Measurements from ENCODE around the gene CHIT1. TPM values are rescaled to one million over a fixed set of nuclear protein-coding genes. Genes with fewer than 3 reads are reported as not detected.
A peak's percentile ranks its signal among the peaks of the same experiment; 100 is the strongest.

Gene CHIT1
- total RNA-seq, 1 experiment from 2014 or later, result not detected

DNA sequence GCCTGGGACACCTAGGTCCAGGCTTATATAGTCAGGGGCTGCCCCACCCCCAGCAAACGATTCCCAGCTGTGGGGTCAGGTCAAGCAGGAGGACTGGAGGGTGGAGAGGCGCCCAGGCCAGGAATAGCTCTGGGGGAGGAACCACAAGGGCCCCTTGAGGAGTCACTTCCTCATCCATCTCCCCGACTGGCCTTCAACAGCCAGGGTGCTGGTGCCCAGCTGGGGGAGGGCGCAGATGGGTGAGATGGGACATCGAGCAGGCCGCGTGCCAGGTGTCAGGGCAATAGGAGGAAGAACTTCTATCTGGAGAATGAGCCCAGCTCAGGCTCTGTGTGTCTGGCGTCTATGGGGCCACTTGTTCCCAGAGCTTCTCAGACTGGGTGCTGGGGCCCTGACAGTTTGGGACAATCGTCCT is 53.6 kb downstream of the CHIT1 start:
- no TSS peak for BruUV-seq (replicated peaks)
- ChIA-PET RAD21 (ENCODE audit: low non-redundant PET in 1 of 2, low total read pairs in 2 of 2, uncharacterized antibody in 2 of 2, unreplicated experiment in 2 of 2) (no interaction called here), POLR2A (no interaction called here), CTCF (interaction anchor here (0.9 to 1.3 kb wide), 3 partner anchors 9 to 58 kb away, joined by 3 to 4 read pairs (median 3); no protein-coding TSS in a partner anchor)
- H2AFZ ChIP-seq (ENCODE audit: low read depth, low read length, poor library complexity, severe bottlenecking), result no peak overlapping the region
- H3K9ac ChIP-seq (ENCODE audit: low read length), result no peak overlapping the region
- peak overlapping the region; percentile 9; the same call in 1 of the 2 replicates for H3K4me2 ChIP-seq (ENCODE audit: low read length)
- peaks cover 32 to 86% of the 10 kb centered on the region in 2 experiments for H3K4me1 ChIP-seq (ENCODE audit: control insufficient read depth in 1 of 2, insufficient read depth in 2 of 2, low read length in 2 of 2)
- no peak overlapping the region for H3K4me3 ChIP-seq (replicated peaks in 1 of 2; ENCODE audit: low read depth in 1 of 2, low read length in 2 of 2)
- no peaks in the 10 kb centered on the region for H3K79me2 ChIP-seq (ENCODE audit: insufficient read depth, low read length)
- H3K27ac ChIP-seq (ENCODE audit: low read depth, low read length), result no peak overlapping the region
- H3K9me3 ChIP-seq (ENCODE audit: control insufficient read depth in 1 of 2, insufficient read depth in 1 of 2, low read depth in 1 of 2, low read length in 2 of 2), result no peaks in the 10 kb centered on the region
- TF ChIP-seq REST (IDR thresholded peaks at IDR 0.05; ENCODE audit: low read depth) (no peak), EGR1 (IDR thresholded peaks at IDR 0.05; ENCODE audit: low read depth) (no peak), ELF1 (IDR thresholded peaks at IDR 0.05; ENCODE audit: borderline replicate concordance, low read depth) (no peak), JUND (IDR thresholded peaks at IDR 0.05) (no peak), SP1 (IDR thresholded peaks at IDR 0.05; ENCODE audit: low read depth) (no peak), MAX (IDR thresholded peaks at IDR 0.05) (no peak), CEBPB (IDR thresholded peaks at IDR 0.05; ENCODE audit: low read depth) (no peak), EZH2phosphoT487 (IDR thresholded peaks at IDR 0.05; ENCODE audit: borderline replicate concordance) (no peak), TCF7L2 (IDR thresholded peaks at IDR 0.05; ENCODE audit: borderline replicate concordance, extremely low read depth, insufficient read depth, insufficient read length) (no peak), POLR2AphosphoS5 (IDR thresholded peaks at IDR 0.05; ENCODE audit: low read depth, low read length) (no peak), FOSL1 (IDR thresholded peaks at IDR 0.05; ENCODE audit: low read depth) (no peak), CBX3 (IDR thresholded peaks at IDR 0.05; ENCODE audit: low read depth) (no peak), EZH2 (IDR thresholded peaks at IDR 0.05) (no peak), RAD21 (IDR thresholded peaks at IDR 0.05; ENCODE audit: low read depth) (no peak), ZBTB33 (IDR thresholded peaks at IDR 0.05; ENCODE audit: extremely low read depth, insufficient replicate concordance, low read length) (no peak)
- TF ChIP-seq, protein P1, sequence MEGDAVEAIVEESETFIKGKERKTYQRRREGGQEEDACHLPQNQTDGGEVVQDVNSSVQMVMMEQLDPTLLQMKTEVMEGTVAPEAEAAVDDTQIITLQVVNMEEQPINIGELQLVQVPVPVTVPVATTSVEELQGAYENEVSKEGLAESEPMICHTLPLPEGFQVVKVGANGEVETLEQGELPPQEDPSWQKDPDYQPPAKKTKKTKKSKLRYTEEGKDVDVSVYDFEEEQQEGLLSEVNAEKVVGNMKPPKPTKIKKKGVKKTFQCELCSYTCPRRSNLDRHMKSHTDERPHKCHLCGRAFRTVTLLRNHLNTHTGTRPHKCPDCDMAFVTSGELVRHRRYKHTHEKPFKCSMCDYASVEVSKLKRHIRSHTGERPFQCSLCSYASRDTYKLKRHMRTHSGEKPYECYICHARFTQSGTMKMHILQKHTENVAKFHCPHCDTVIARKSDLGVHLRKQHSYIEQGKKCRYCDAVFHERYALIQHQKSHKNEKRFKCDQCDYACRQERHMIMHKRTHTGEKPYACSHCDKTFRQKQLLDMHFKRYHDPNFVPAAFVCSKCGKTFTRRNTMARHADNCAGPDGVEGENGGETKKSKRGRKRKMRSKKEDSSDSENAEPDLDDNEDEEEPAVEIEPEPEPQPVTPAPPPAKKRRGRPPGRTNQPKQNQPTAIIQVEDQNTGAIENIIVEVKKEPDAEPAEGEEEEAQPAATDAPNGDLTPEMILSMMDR (IDR thresholded peaks at IDR 0.05 in 2 of 3, conservative IDR thresholded peaks at IDR 0.05 in 1 of 3; ENCODE audit: borderline replicate concordance in 1 of 3, insufficient read depth in 1 of 3, low read depth in 2 of 3, low read length in 2 of 3), result no peak
- no peaks in the 10 kb centered on the region for H4K20me1 ChIP-seq (ENCODE audit: insufficient read depth)
- ATAC-seq, result no peak
- no peak for DNase-seq (ENCODE audit: low read depth, low spot score)
- H3K36me3 ChIP-seq (ENCODE audit: control insufficient read depth in 1 of 2, insufficient read depth in 2 of 2, low read length in 2 of 2), result no peaks in the 10 kb centered on the region
- no peaks in the 10 kb centered on the region for H3K27me3 ChIP-seq (ENCODE audit: insufficient read depth, low read length)
- no peaks in the 10 kb centered on the region for H3K9me2 ChIP-seq (ENCODE audit: insufficient read depth)
- intact Hi-C loops (cut with micrococcal nuclease), result no loop called here

Data from HCT116 (cell line).